ENCODE results near the gene SRL.

The SRL gene

DNA sequence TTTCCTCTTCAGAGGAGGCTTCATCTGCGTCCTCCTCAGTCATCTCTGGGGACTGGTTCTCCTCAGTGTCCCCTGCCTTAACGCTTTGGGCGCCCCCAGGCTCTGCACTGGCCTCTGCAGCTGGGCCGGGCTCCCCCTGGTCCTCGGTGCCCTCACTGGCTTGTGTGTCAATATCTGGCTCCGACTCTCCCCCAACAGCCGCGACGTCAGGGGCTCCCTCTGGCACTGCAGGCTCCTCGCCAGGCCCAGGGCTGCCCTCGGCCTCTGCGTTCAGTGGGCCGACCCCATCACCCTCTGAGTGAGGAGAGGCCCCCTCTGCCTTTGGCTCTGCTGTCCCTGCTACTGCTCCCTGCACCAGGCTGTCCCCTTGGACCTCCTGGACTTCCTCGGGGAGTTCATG lies 34.7 kb downstream of the SRL start:
- in situ Hi-C loops (cut with HindIII; ENCODE audit: low sequenced_read_pairs), result no loop called here
- TF ChIP-seq, protein P1, sequence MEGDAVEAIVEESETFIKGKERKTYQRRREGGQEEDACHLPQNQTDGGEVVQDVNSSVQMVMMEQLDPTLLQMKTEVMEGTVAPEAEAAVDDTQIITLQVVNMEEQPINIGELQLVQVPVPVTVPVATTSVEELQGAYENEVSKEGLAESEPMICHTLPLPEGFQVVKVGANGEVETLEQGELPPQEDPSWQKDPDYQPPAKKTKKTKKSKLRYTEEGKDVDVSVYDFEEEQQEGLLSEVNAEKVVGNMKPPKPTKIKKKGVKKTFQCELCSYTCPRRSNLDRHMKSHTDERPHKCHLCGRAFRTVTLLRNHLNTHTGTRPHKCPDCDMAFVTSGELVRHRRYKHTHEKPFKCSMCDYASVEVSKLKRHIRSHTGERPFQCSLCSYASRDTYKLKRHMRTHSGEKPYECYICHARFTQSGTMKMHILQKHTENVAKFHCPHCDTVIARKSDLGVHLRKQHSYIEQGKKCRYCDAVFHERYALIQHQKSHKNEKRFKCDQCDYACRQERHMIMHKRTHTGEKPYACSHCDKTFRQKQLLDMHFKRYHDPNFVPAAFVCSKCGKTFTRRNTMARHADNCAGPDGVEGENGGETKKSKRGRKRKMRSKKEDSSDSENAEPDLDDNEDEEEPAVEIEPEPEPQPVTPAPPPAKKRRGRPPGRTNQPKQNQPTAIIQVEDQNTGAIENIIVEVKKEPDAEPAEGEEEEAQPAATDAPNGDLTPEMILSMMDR (IDR thresholded peaks at IDR 0.05; ENCODE audit: low read depth, low read length, missing control alignments), result no peak
- no peak for DNase-seq (ENCODE audit: low read depth)
- no peak overlapping the region for H3K4me3 ChIP-seq (ENCODE audit: low read depth, low read length)

DNA sequence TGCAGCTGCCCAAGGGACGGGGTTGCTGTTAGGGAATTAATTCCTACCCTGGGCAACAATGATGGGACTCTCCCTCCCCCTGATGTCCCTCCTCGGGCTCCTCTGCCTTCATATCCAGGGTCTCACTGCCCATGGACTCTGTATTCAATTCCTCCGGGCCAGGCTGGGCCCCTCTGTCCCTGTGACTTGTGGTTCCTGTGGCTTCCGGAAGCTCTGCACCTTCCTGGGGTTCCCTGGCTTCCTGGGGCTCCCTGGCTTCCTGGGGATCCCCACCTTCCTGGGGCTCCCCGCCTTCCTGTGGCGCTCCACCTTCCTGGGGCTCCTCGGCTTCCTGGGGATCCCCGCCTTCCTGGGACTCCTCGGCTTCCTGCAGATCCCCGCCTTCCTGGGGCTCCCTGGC lies 35.2 kb downstream of the SRL start:
- TF ChIP-seq, protein P1 (IDR thresholded peaks at IDR 0.05; ENCODE audit: low read depth, low read length, missing control alignments), result no peak
- no peak overlapping the region for H3K4me3 ChIP-seq (ENCODE audit: low read depth, low read length)
- no peak for DNase-seq (ENCODE audit: low read depth)
- in situ Hi-C loops (cut with HindIII; ENCODE audit: low sequenced_read_pairs), result no loop called here

- DNase-seq (ENCODE audit: low read depth), result no peak
- TF ChIP-seq, protein P1 (IDR thresholded peaks at IDR 0.05; ENCODE audit: low read depth, low read length, missing control alignments), result no peak
- in situ Hi-C loops (cut with HindIII; ENCODE audit: low sequenced_read_pairs), result no loop called here
- H3K4me3 ChIP-seq (ENCODE audit: low read depth, low read length), result no peak overlapping the region
Observed at GRCh38 chr16:4205971-4206370, 35.9 kb downstream of the SRL start.

GRCh38 chr16:4204521-4204920 lies 37.4 kb downstream of the SRL start:
- TF ChIP-seq, protein P1 (IDR thresholded peaks at IDR 0.05; ENCODE audit: low read depth, low read length, missing control alignments), result no peak
- in situ Hi-C loops (cut with HindIII; ENCODE audit: low sequenced_read_pairs), result no loop called here
- H3K4me3 ChIP-seq (ENCODE audit: low read depth, low read length), result no peak overlapping the region
- no peak for DNase-seq (ENCODE audit: low read depth)

- H3K4me3 ChIP-seq (ENCODE audit: low read depth, low read length), result no peak overlapping the region
- in situ Hi-C loops (cut with HindIII; ENCODE audit: low sequenced_read_pairs), result no loop called here
- no peak for DNase-seq (ENCODE audit: low read depth)
- TF ChIP-seq, protein P1 (IDR thresholded peaks at IDR 0.05; ENCODE audit: low read depth, low read length, missing control alignments), result no peak
Observed at GRCh38 chr16:4203748-4204147, 38.1 kb downstream of the SRL start.

- no peak for DNase-seq (ENCODE audit: low read depth)
- H3K4me3 ChIP-seq (ENCODE audit: low read depth, low read length), result no peak overlapping the region
- in situ Hi-C loops (cut with HindIII; ENCODE audit: low sequenced_read_pairs), result no loop called here
- TF ChIP-seq, protein P1 (IDR thresholded peaks at IDR 0.05; ENCODE audit: low read depth, low read length, missing control alignments), result no peak
Observed at GRCh38 chr16:4202615-4203345, 39.1 kb downstream of the SRL start.

Measured in astrocyte of the cerebellum (primary cell).